GM23338 (cell line): ENCODE results near the gene OSBPL1A.

Experiments
- CREB1 ChIP-seq: fragments of 250-450 bp; sonication (Bioruptor Pico); IDR thresholded peaks from 2 replicates; pipeline ENCODE4 v1.5.0; 2020; ENCODE audit warnings: low read depth, mild to moderate bottlenecking, moderate library complexity
- CTCF ChIP-seq, 2 experiments: fragments of 200-600 bp in 1 of 2; sonication (generic) in 1 of 2; conservative IDR thresholded peaks; 2 replicates each; pipeline versions ENCODE4 v1.5.1 to v1.6.1; 2016 to 2017; ENCODE audit warnings: antibody characterized with exemption in 2 of 2, low read depth in 2 of 2, mild to moderate bottlenecking in 2 of 2, moderate library complexity in 1 of 2
- EZH2 ChIP-seq: fragments of 200-600 bp; sonication (generic); IDR thresholded peaks from one replicate; pipeline ENCODE4 v1.8.0; 2017; ENCODE audit warnings: antibody characterized with exemption, mild to moderate bottlenecking, low read depth; ENCODE audit not compliant: unreplicated experiment
- EZH2phosphoT487 ChIP-seq: fragments of 200-600 bp; sonication (generic); IDR thresholded peaks from one replicate; pipeline ENCODE4 v1.8.1; 2018; ENCODE audit warnings: antibody characterized with exemption; ENCODE audit not compliant: unreplicated experiment
- POLR2AphosphoS5 ChIP-seq: IDR thresholded peaks from 2 replicates; pipeline ENCODE4 v1.6.1; 2016; ENCODE audit warnings: antibody characterized with exemption, low read depth
- STAT1 ChIP-seq: IDR thresholded peaks from one replicate; pipeline ENCODE4 v1.6.1; 2016; ENCODE audit warnings: antibody characterized with exemption; ENCODE audit not compliant: unreplicated experiment

GRCh38 chr18:24426398-24427294 lies 29.0 kb upstream of the OSBPL1A start, which contains the start of gene IMPACT:
- TF ChIP-seq CTCF (conservative IDR thresholded peaks at IDR 0.05; ENCODE audit: low read depth in 2 of 2) (no peak), EZH2 (no peak), POLR2AphosphoS5 (peak; percentile 88), CREB1 (CRISPR knock-in tag) (peak; percentile 71), STAT1 (no peak), EZH2phosphoT487 (no peak)
